HG03064 (cell line): ENCODE measurements around the gene PTRH1.

ENCODE experiments used
- ATAC-seq: cut with Tn5 transposase; IDR thresholded peaks from one replicate; pipeline ENCODE4 v1.9.1; 2021; ENCODE audit warnings: low read depth; ENCODE audit not compliant: unreplicated experiment

PTRH1 gene

DNA sequence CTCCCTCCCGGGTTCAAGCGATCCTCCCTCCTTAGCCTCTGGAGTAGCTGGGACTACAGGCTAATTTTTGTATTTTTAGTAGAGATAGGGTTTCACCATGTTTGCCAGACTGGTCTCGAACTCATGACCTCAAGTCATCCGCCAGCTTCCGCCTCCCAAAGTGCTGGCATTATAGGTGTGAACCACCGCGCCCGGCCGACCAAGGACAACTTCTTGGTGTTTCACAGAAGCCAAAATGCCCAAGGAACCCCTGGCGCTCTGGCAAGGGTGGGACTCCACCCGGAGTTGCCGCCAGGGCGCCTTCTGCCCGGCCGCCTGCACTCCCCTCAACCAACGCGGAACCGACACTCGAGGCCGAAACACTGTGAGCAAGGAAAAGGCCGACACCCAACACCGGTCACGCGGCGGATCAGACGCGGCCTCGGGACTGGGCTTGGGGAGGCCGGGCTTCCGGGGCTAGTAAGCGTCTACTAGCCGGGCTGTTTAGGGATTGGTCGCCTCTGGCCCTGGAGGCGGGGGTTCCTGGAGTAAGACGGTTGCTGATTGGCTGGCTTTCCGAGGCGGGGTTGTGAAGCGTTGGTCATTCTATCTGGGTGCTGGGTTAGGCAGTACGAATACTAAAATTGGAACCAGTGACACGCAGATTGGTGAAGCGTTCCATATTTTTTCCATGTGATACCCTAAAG is 16.3 kb downstream of the PTRH1 start:
- peak; percentile 84 for ATAC-seq

DNA sequence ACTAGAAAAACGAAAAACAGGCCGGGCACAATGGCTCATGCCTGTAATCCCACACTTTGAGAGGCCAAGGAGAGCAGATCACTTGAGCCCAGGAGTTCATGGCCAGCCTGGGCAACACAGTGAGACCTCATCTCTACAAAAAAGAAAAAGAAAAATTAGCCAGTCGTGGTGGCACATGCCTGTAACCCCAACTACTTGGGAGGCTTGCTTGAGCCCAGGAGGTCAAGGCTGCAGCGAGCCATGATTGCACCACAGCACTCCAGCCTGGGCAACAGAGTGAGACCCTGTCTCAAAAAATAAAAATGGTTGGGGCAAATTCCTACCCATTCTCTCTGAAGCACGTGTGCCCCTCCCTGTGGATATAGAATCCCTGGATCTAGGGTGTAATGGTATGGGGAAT is 17.1 kb downstream of the PTRH1 start:
- ATAC-seq, result no peak

DNA sequence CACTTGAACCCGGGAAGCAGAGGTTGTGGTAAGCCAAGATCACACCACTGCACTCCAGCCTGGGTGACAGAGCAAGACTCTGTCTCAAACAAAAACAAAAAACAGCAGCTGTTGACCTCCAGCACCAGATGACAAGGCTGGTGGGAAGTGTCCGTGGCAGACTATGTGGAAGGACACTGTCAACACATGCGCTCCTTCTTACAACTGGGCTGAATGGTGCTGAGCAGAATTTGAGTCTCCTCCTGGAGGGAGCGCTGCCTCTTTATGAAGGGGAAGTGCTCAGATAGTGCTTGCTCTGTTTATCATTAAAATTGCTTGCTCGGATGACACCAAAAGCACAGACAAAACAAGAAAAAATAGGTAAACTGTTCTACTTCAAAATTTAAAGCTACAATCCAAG is 17.9 kb downstream of the PTRH1 start:
- ATAC-seq, result no peak

DNA sequence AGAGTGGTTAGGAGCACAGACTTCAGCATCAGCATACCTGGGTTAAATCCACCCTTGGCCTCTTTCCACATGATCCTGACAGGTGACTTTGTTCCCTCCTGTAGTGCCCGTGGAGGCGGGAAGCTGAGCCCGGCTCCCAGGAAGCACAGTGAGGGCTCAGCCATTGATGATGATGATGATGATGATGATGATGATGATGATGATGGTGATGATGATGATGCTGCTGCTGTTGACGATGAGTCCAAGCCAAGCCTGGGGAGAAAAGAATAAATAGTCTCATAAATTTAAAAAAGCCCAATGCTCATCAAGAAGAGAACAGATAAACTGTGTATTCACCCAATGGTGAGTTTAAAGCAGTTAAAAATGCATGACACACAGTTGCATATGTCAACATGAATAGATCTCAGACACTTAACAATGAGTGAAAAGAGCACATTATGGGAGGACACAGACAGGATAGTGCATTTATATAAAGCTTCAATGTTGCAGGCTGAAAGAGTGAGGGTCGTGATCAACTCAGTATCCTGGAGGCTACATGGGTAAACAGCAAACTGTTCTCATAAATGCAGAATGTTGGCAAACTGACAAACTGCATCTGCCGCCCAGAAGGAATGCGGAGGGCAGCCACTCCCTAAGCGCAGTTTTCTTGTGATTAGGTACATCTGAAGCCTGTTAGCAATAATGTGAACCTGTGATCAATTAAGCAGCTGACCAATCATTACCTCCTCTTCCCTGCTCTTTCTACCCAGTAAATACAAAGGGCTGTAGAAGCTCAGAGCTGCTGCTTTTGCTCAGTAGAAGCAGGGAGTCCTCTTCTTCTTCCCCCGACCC is 20.4 kb downstream of the PTRH1 start:
- no peak for ATAC-seq

DNA sequence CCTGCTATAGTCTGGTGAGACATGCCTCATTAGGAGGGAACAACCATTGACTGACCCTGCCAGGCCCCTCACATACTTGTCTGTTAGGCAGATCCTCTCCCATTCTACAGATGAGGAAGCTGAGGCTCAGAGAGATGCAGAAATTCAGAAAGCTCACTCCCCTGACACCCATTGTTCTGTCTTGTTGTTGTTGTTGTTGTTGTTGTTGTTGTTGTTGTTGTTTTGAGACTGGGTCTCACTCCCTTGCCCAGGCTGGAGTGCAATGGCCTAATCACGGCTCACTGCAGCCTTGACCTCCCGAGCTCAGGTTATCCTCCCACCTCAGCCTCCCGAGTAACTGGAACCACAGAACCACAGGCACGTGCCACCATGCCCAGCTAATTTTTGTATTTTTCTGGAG is 21.8 kb downstream of the PTRH1 start:
- ATAC-seq, result no peak

DNA sequence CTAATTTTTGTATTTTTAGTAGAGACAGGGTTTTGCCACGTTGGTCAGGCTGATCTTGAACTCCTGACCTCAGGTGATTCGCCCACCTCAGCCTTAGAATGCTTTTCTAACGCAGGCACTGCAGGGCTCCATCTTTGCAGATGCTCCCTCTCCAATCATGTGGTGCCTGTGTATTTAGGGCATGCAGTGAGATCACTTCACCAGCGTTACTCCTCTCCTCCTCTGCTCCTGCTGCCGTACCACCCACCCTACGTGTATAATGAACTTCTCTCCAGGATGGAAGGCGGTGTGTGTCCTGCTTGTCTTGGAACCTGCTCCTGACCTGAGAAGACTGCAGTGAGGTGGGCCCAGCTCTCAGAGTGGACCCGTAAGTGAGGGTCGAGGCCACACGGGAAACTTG is 22.3 kb downstream of the PTRH1 start:
- no peak for ATAC-seq

DNA sequence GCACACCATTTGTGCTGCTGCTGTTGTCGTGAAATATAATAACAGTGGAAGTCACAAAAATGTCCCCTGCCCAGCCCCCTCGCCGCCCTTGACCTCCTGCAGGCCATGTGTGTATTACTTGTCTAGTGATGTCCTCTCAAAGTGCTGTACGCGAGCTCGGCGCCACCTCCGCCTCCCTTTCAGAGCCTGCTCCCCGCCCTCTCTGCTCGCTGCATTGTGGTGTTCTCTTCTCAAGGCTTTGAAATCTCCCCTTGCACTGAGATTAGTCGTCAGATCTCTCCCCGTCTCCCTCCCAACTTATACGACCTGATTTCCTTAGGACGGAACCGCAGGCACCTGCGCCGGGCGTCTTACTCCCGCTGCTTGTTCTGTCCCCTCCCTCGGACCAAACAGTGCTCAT is 23.4 kb downstream of the PTRH1 start:
- ATAC-seq, result no peak

DNA sequence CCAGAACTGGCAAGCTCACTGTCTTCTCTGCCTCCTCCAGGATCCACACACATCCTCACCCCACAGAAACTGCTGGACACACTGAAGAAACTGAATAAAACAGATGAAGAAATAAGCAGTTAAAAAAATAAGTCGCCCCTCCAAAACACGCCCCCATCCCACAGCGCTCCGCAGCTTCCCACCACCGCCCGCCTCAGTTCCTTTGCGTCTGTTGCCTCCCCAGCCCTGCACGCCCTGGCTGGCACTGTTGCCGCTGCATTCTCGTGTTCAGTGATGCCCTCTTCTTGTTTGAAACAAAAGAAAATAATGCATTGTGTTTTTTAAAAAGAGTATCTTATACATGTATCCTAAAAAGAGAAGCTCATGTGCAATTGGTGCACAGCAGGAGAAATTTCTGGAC is 24.7 kb downstream of the PTRH1 start:
- no peak for ATAC-seq

DNA sequence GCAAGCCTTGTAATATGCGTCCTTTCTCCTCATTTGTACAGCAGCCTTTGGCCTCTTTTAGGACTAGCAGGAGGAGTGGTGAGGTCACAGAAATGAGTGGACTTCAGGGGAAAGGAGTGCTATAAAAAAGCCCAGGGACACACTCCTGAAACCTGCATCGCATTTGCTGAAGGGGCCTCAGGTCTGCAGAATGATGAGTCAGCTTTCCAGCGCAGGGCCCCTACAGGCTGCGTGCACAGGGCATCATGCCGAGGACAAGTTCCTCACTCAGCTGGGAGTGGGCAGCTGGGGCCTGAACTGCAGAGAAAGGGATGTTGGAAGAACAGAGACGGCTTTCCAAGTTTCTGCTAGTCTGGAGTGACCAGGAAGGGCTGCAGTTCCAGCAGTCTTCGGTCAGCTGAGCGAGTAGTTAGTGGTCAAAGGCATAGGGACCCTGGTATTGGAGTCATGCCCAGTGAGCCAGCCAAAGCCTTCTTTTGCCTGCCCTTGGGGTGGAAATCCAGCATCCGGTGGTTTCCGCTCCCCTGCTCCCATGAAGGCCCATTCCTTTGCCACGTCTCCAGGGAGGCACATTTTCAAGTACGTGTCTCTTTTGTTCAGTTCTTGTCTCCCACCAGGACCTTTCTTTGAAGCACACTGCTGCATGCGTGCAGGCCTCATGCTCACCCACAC is 26.0 kb downstream of the PTRH1 start:
- ATAC-seq, result no peak

DNA sequence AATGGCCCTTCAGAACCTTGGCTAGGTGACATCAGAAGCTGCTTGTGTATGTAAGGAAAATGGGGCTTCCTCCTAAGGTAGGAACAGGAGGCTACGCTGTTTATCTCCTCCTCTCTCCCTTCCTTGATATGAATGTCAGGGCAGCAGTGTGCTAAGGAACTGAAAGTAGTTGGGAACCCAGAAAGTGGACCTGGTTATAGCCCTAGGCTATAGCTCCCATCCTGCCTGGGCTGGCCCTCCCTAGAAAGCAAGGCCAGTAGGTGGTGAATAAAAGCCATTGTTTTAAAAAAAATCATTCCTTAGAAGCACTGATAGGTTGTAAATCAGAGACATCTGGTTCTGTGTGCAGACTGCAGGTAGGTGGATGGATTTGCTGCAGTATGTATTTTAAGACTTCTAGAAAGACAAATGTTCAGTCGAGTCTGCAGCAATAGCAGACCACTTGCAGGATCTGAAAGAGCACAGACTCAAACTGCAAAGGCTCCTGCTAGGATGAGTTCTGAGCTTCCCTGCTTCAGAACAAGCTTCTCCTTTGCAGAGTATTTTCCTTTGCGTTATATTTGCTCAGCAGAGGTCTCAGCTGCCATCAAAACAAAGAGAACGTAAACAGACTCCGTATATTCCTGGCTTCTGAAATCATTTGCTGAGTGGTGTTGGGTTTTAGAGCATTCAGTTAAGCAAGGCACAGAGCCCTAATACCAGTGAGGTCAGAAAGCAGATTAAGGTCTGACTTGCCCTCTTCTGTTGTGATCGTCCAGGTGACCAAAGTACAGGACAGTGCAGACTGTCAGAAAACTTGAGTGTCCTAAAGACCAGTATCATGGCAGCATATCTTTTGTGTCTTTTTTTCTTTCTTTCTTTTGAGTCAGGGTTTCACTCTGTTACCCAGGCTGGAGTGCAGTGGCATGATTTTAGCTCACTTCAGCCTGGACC is 28.7 kb downstream of the PTRH1 start:
- ATAC-seq, result no peak

DNA sequence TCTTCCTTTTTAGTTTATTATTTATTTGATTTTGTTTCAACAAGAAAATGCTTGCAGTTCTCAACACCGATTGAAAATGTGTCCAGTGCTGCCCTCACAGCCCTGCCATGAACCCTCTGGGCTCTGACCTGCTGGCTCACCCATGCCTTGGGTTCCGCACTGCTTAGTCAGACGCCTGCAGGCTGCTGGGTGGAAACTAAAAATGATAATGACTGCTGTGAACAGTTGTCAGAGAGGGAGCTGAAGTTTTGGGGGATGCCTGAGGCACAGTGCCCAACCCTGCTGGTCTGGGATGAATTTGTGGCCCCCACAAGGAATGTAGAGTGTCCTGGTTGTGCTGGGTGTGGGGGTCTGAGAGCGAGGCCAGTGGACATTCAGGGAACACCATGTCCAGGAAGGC is 30.9 kb downstream of the PTRH1 start:
- no peak for ATAC-seq

DNA sequence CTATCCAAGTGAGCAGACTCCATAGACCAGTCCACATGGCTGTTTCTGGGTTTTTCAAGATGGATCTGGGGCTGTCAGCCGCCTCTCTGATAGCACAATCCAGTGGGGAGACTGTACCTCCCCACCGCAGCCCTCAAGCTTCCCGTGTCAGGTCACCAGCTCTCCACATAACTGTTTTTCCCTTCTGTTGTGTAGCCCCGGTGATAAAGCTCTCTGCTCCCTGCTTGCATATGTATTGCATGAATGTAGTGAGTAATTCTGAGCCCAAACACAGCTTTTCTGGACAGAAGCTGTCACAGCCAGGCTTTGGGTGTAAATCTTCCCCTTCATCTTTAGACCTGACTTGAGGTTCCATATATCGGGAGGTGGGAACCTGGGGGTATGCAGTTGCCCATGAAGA is 31.7 kb downstream of the PTRH1 start:
- ATAC-seq, result no peak

DNA sequence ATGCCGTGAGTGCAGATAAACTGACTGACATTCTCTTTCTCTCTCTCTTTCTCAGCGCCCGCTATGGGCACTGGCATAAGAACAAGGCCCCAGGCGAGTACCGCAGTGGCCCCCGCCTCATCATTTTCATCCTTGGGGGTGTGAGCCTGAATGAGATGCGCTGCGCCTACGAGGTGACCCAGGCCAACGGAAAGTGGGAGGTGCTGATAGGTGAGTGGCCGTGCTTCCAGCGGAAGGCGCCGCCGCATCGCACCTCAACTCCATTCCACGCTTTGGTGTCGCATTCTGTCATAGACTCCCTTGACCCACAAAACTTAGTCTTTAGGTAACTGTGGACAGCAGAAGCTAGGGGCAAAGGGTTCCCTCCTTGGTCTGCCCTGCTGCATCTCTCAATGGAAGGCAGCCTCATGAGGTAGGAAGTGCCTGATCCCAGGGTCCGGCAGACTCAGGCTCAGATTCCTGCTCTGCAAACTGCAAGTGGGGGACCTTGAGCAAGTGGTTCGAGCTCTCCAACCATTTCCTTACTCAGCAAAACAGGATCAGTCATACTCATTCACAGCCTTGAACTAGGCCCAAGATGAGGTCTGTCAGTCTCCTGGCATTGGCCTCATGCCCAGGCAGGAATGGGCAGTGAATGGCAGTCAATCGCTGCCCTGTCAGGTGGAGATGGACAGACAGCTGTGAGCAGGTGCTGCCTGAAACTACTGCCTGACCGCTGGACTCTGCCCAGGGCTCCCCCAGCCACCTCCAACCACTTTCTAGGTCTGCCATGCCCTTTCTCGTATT is 32.9 kb downstream of the PTRH1 start:
- no peak for ATAC-seq

DNA sequence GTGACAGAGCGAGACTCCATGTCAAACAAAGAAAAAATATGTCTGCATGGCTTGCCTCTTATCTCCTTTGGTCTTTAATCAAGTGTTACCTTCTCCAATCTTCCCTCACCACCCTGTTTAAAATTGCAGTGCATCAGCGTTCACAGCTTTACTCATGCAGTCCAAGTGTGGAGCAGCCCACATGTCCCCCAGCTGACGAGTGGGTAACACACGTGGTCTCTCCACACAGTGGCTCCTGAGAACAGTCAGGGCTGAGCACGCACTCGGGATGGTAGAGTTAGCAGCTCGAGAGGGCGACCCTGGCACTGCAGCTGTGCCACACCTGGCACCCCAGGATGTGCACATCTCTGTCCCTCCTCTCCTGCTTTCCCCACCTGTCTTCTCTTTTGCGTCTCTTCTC is 34.6 kb downstream of the PTRH1 start:
- ATAC-seq, result no peak

DNA sequence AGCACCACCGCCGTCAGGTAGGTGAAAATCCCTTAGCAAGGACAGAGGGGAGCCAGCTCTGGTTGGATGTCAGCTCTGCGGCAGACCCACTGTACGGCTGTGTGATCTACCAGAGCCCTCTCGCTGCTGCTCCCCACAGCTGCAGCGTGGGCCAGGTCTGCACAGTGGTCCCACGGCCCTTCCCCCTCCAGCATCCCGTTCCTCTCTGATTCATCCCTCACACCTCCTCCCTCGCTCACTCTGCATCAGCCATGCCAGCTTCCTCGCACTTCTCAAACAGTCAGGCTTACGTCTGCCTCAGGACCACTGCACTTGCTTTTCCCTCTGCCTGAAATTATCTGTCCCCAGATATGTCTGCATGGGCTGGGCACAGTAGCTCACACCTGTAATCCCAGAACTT is 35.2 kb downstream of the PTRH1 start:
- no peak for ATAC-seq

DNA sequence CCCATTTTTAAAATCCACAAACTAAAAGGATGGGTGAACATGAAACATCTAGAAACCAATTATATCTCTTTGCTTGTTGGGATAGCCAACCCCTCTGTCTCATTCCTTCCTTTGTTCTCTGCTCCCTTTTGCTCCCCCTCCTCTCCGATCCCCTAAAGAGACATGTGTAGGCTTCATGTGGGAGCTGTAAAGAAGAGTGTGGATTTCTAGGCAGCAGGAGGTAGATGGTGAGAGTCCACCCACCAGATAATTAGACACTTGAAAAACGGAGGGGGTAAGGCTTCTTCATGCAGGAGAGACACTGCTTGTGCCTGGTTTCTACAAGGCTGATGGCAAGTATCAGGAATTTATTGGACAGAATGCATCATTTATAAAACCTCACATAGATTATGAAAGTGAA is 36.0 kb downstream of the PTRH1 start:
- ATAC-seq, result no peak

DNA sequence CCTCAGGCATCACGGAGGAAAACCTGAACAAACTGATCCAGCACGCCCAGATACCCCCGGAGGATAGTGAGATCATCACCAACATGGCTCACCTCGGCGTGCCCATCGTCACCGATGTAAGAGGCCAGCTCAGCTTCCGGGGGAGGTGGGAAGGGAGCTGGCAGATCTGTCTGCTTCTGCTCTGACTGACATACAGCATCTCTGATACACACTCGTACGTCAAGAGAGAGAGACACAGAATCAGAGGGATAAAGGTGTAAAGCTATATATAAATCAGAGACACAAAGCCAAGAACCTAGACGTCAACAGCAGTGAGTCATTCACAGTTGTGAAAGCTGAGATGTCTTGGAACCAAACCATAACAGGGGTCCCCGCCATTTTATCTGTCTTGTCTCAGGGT is 38.8 kb downstream of the PTRH1 start:
- ATAC-seq, result no peak

DNA sequence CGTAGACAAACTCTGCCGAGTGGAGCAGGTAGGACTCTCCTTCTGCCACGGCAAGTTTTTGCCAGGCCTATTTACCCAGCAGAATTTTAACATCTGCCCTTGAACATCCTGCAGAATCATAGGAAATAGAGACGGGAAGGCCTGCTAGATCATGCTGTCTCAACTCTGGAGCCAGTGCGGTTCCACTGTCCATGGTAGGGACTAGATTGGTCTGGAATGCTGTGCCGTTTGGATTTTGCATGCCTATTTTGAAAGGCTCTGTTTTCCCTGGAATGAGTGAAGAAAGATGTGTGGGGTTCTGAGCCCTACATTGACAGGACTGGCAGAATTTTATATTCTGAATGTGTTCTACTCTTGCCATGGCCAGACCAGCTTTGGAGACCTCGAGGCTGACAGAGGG is 42.2 kb downstream of the PTRH1 start:
- ATAC-seq, result no peak

DNA sequence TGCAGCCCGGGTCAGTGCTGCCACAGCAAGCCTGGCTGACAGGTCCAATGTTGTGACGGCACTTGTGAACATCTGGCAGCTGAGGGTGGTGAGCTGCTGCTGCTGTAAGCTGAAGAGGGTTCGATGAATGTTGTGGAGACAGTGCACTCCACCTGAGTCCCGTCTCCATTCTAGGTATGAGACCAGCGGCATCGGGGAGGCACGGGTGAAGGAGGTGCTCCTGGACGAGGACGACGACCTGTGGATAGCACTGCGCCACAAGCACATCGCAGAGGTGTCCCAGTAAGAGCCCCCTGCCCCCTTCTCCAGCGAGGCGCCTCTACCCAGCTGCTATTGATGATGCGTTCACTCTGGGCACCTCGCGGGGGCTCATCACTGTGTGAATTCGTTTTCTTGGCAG is 47.6 kb downstream of the PTRH1 start:
- ATAC-seq, result no peak
